ENCODE measurements around the gene ERAP2. TPM values are rescaled to one million over a fixed set of nuclear protein-coding genes. Genes with fewer than 3 reads are reported as not detected.

ERAP2 gene, protein sequence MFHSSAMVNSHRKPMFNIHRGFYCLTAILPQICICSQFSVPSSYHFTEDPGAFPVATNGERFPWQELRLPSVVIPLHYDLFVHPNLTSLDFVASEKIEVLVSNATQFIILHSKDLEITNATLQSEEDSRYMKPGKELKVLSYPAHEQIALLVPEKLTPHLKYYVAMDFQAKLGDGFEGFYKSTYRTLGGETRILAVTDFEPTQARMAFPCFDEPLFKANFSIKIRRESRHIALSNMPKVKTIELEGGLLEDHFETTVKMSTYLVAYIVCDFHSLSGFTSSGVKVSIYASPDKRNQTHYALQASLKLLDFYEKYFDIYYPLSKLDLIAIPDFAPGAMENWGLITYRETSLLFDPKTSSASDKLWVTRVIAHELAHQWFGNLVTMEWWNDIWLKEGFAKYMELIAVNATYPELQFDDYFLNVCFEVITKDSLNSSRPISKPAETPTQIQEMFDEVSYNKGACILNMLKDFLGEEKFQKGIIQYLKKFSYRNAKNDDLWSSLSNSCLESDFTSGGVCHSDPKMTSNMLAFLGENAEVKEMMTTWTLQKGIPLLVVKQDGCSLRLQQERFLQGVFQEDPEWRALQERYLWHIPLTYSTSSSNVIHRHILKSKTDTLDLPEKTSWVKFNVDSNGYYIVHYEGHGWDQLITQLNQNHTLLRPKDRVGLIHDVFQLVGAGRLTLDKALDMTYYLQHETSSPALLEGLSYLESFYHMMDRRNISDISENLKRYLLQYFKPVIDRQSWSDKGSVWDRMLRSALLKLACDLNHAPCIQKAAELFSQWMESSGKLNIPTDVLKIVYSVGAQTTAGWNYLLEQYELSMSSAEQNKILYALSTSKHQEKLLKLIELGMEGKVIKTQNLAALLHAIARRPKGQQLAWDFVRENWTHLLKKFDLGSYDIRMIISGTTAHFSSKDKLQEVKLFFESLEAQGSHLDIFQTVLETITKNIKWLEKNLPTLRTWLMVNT
- 6.8 and 75.6 TPM in 2 replicates for total RNA-seq

DNA sequence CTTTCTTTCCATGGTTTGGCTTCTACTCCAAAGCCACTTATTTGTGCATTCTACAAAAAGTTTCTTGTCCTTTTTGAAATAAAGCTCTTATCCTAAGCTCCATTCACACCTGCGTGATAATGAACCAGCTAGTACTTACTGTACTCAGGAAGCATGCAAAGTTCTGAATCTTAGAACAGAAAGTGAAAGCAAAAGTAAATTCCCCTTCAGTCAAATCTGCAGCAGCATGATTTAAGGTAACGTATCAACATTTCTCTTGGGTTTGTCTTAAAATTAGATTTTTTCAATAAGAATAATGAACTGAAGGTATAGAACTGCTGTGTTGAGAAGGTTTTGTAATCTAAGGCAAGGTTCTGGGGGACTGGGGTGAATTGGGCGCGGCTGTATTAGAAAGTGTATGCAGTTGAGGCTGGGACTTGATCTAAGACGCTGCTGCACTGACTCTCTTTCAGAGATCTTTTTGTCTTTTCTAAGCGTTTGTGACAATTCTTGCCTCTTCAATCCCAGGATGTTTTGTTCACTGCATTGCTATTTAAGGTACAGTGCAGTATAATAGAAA lies at the start of gene ERAP2:
TSS of gene ERAP2 (plus strand) at position 209 of the 559 bp plus-strand sequence. CDS start 3,186 bp downstream, outside the sequence.

DNA sequence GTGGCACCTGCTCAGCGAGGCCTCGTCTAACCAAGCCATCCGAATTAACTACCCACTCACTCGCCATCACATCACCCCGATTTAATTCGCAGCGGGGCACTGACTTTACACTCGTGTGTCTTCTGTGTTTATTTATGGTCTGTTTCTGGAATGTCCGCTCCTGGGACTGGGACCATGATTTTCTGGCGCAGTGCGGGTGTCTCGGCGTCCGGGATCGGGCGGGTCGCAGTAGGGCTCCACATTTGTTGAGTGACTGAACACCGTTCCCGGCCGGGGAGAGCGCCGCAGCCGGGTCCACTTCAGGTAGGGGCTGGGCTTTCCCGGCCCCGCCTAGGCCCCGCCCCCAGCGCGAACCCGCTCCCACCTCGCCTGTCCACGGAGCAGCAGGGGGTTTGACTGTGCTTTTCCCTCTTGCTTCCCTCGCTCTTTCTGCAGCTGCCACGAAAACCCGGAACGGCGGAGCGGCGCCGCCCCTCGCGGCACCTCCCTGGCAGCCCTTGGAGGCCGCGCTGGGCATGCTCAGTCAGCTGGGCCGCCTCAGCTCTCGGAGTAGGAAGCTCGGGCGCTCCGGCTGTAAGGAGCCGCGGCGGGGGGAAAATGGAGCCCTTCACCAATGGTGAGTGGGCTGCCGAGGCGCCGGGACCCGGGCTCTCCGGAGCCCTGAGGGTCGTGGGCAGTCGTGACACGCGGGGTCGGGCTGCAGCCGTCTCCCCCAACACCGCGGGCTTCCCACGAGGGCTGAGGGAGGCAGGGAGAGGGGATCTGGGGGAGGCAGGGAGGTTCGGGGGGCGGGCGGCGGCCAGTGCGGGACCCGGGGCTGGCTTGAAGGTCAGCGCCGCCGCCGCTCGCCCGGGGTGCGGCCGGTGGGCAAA lies 59.5 kb downstream of the ERAP2 start, which contains the start of gene LNPEP:
TSS of gene LNPEP (plus strand) at position 522 of the 872 bp plus-strand sequence. CDS start at position 598, 76 bp downstream.

Other genes with a start within 250 kb of the ERAP2 start
- gene CAST, start 214.1 kb upstream of the ERAP2 start, total RNA-seq, result 200 and 321 TPM in 2 replicates
- 30.9 and 34.3 TPM in 2 replicates for gene ERAP1, start 68.6 kb upstream of the ERAP2 start, total RNA-seq
- gene LNPEP, start 59.6 kb downstream of the ERAP2 start, total RNA-seq, result 28.6 and 33.7 TPM in 2 replicates